ENCODE data around the gene SKAP1. TPM values are rescaled to one million over a fixed set of nuclear protein-coding genes. Genes with fewer than 3 reads are reported as not detected.

SKAP1 gene
- polyA plus RNA-seq, result 1 to 10 TPM; 1.1 to 2.6 TPM

GRCh38 chr17:48429638-48430586 lies at the start of gene SKAP1:
Gene SKAP1, minus strand, starts transcription at chr17:48430214.
- Histone ChIP-seq H3K9me3 (ENCODE audit: control insufficient read depth in 2 of 2, insufficient read depth in 1 of 2, low read depth in 1 of 2, low read length in 1 of 2) (no peaks in the 10 kb centered on the region), H3K36me3 (ENCODE audit: control insufficient read depth in 2 of 2, insufficient read depth in 2 of 2, low read length in 1 of 2) (no peaks in the 10 kb centered on the region), H3K27me3 (ENCODE audit: control insufficient read depth in 1 of 2, insufficient read depth in 2 of 2, low read length in 2 of 2) (peaks cover 0 to 10% of the 10 kb centered on the region in 2 donors), H3K4me1 (ENCODE audit: control insufficient read depth in 2 of 2, insufficient read depth in 2 of 2, low read length in 1 of 2) (no peaks in the 10 kb centered on the region), H3K4me3 (ENCODE audit: low read depth in 1 of 2, low read length in 2 of 2) (peak within 1 kb of the TSS; percentile 34 to 50), H3K27ac (ENCODE audit: low read depth in 2 of 2, low read length in 1 of 2) (peak within 1 kb of the TSS; percentile 43 to 61)
- WGBS, 2 donors, result 12 to 16% methylated on average over 64 to 65 of the region's 65 CpGs

- H3K4me3 ChIP-seq (ENCODE audit: low read depth in 1 of 2, low read length in 2 of 2), result no peak overlapping the region
- WGBS, 2 donors, result 69 to 78% methylated on average over 2 of the region's 2 CpGs
- no peak overlapping the region for H3K27ac ChIP-seq (ENCODE audit: low read depth in 2 of 2, low read length in 1 of 2)
- no peaks in the 10 kb centered on the region for H3K9me3 ChIP-seq (ENCODE audit: control insufficient read depth in 2 of 2, insufficient read depth in 1 of 2, low read depth in 1 of 2, low read length in 1 of 2)
- no peaks in the 10 kb centered on the region for H3K36me3 ChIP-seq (ENCODE audit: control insufficient read depth in 2 of 2, insufficient read depth in 2 of 2, low read length in 1 of 2)
- no peaks in the 10 kb centered on the region for H3K27me3 ChIP-seq (ENCODE audit: control insufficient read depth in 1 of 2, insufficient read depth in 2 of 2, low read length in 2 of 2)
- H3K4me1 ChIP-seq (ENCODE audit: control insufficient read depth in 2 of 2, insufficient read depth in 2 of 2, low read length in 1 of 2), result peaks cover 0 to 3% of the 10 kb centered on the region in 2 donors
Observed at GRCh38 chr17:48479014-48479402, 49.0 kb upstream of the SKAP1 start.

- Histone ChIP-seq H3K27me3 (ENCODE audit: control insufficient read depth in 1 of 2, insufficient read depth in 2 of 2, low read length in 2 of 2) (no peaks in the 10 kb centered on the region), H3K4me3 (ENCODE audit: low read depth in 1 of 2, low read length in 2 of 2) (no peak overlapping the region), H3K4me1 (ENCODE audit: control insufficient read depth in 2 of 2, insufficient read depth in 2 of 2, low read length in 1 of 2) (peaks cover 0 to 3% of the 10 kb centered on the region in 2 donors), H3K36me3 (ENCODE audit: control insufficient read depth in 2 of 2, insufficient read depth in 2 of 2, low read length in 1 of 2) (no peaks in the 10 kb centered on the region), H3K9me3 (ENCODE audit: control insufficient read depth in 2 of 2, insufficient read depth in 1 of 2, low read depth in 1 of 2, low read length in 1 of 2) (no peaks in the 10 kb centered on the region), H3K27ac (ENCODE audit: low read depth in 2 of 2, low read length in 1 of 2) (no peak overlapping the region)
- WGBS, 2 donors, result 60 to 73% methylated on average over 9 of the region's 9 CpGs
Observed at GRCh38 chr17:48478224-48479013, 48.4 kb upstream of the SKAP1 start.

GRCh38 chr17:48477221-48477620 lies 47.2 kb upstream of the SKAP1 start:
- Histone ChIP-seq H3K4me3 (ENCODE audit: low read depth in 1 of 2, low read length in 2 of 2) (no peak overlapping the region), H3K27me3 (ENCODE audit: control insufficient read depth in 1 of 2, insufficient read depth in 2 of 2, low read length in 2 of 2) (no peaks in the 10 kb centered on the region), H3K4me1 (ENCODE audit: control insufficient read depth in 2 of 2, insufficient read depth in 2 of 2, low read length in 1 of 2) (no peaks in the 10 kb centered on the region), H3K36me3 (ENCODE audit: control insufficient read depth in 2 of 2, insufficient read depth in 2 of 2, low read length in 1 of 2) (no peaks in the 10 kb centered on the region), H3K27ac (ENCODE audit: low read depth in 2 of 2, low read length in 1 of 2) (no peak overlapping the region), H3K9me3 (ENCODE audit: control insufficient read depth in 2 of 2, insufficient read depth in 1 of 2, low read depth in 1 of 2, low read length in 1 of 2) (no peaks in the 10 kb centered on the region)
- WGBS, 2 donors, result 53 to 67% methylated on average over 1 of the region's 1 CpG

GRCh38 chr17:48472411-48473281 lies 42.6 kb upstream of the SKAP1 start:
- Histone ChIP-seq H3K9me3 (ENCODE audit: control insufficient read depth in 2 of 2, insufficient read depth in 1 of 2, low read depth in 1 of 2, low read length in 1 of 2) (no peaks in the 10 kb centered on the region), H3K4me3 (ENCODE audit: low read depth in 1 of 2, low read length in 2 of 2) (no peak overlapping the region), H3K27me3 (ENCODE audit: control insufficient read depth in 1 of 2, insufficient read depth in 2 of 2, low read length in 2 of 2) (no peaks in the 10 kb centered on the region), H3K27ac (ENCODE audit: low read depth in 2 of 2, low read length in 1 of 2) (no peak overlapping the region), H3K4me1 (ENCODE audit: control insufficient read depth in 2 of 2, insufficient read depth in 2 of 2, low read length in 1 of 2) (no peaks in the 10 kb centered on the region), H3K36me3 (ENCODE audit: control insufficient read depth in 2 of 2, insufficient read depth in 2 of 2, low read length in 1 of 2) (no peaks in the 10 kb centered on the region)
- WGBS, 2 donors, result 55 to 69% methylated on average over 6 of the region's 6 CpGs

GRCh38 chr17:48471817-48472410 lies 41.9 kb upstream of the SKAP1 start:
- Histone ChIP-seq H3K27ac (ENCODE audit: low read depth in 2 of 2, low read length in 1 of 2) (no peak overlapping the region), H3K27me3 (ENCODE audit: control insufficient read depth in 1 of 2, insufficient read depth in 2 of 2, low read length in 2 of 2) (no peaks in the 10 kb centered on the region), H3K4me1 (ENCODE audit: control insufficient read depth in 2 of 2, insufficient read depth in 2 of 2, low read length in 1 of 2) (no peaks in the 10 kb centered on the region), H3K9me3 (ENCODE audit: control insufficient read depth in 2 of 2, insufficient read depth in 1 of 2, low read depth in 1 of 2, low read length in 1 of 2) (no peaks in the 10 kb centered on the region), H3K36me3 (ENCODE audit: control insufficient read depth in 2 of 2, insufficient read depth in 2 of 2, low read length in 1 of 2) (no peaks in the 10 kb centered on the region), H3K4me3 (ENCODE audit: low read depth in 1 of 2, low read length in 2 of 2) (no peak overlapping the region)
- 48 to 61% methylated on average over 8 of the region's 8 CpGs for WGBS, 2 donors

- Histone ChIP-seq H3K4me3 (ENCODE audit: low read depth in 1 of 2, low read length in 2 of 2) (no peak overlapping the region), H3K27me3 (ENCODE audit: control insufficient read depth in 1 of 2, insufficient read depth in 2 of 2, low read length in 2 of 2) (no peaks in the 10 kb centered on the region), H3K27ac (ENCODE audit: low read depth in 2 of 2, low read length in 1 of 2) (no peak overlapping the region), H3K4me1 (ENCODE audit: control insufficient read depth in 2 of 2, insufficient read depth in 2 of 2, low read length in 1 of 2) (no peaks in the 10 kb centered on the region), H3K36me3 (ENCODE audit: control insufficient read depth in 2 of 2, insufficient read depth in 2 of 2, low read length in 1 of 2) (no peaks in the 10 kb centered on the region), H3K9me3 (ENCODE audit: control insufficient read depth in 2 of 2, insufficient read depth in 1 of 2, low read depth in 1 of 2, low read length in 1 of 2) (no peaks in the 10 kb centered on the region)
- WGBS, 2 donors, result 40 to 43% methylated on average over 6 of the region's 6 CpGs
Observed at GRCh38 chr17:48470388-48471034, 40.5 kb upstream of the SKAP1 start.

GRCh38 chr17:48469227-48469626 lies 39.2 kb upstream of the SKAP1 start:
- Histone ChIP-seq H3K27ac (ENCODE audit: low read depth in 2 of 2, low read length in 1 of 2) (no peak overlapping the region), H3K36me3 (ENCODE audit: control insufficient read depth in 2 of 2, insufficient read depth in 2 of 2, low read length in 1 of 2) (no peaks in the 10 kb centered on the region), H3K4me1 (ENCODE audit: control insufficient read depth in 2 of 2, insufficient read depth in 2 of 2, low read length in 1 of 2) (no peaks in the 10 kb centered on the region), H3K9me3 (ENCODE audit: control insufficient read depth in 2 of 2, insufficient read depth in 1 of 2, low read depth in 1 of 2, low read length in 1 of 2) (no peaks in the 10 kb centered on the region), H3K4me3 (ENCODE audit: low read depth in 1 of 2, low read length in 2 of 2) (no peak overlapping the region), H3K27me3 (ENCODE audit: control insufficient read depth in 1 of 2, insufficient read depth in 2 of 2, low read length in 2 of 2) (peaks cover 0 to 5% of the 10 kb centered on the region in 2 donors)
- 73 to 87% methylated on average over 3 of the region's 3 CpGs for WGBS, 2 donors
